GM18508 (cell line): ENCODE measurements around the gene XPNPEP2.
"Not testable (repeated sequence)": the region's sequence is repeated elsewhere in the genome, so short reads cannot be mapped to it uniquely, and the experiment has no call there.

Source experiments
- ATAC-seq: cut with Tn5 transposase; IDR thresholded peaks from one replicate; pipeline ENCODE4 v1.9.1; 2021; ENCODE audit warnings: moderate number of reproducible peaks; ENCODE audit not compliant: insufficient read depth, unreplicated experiment

Gene XPNPEP2

DNA sequence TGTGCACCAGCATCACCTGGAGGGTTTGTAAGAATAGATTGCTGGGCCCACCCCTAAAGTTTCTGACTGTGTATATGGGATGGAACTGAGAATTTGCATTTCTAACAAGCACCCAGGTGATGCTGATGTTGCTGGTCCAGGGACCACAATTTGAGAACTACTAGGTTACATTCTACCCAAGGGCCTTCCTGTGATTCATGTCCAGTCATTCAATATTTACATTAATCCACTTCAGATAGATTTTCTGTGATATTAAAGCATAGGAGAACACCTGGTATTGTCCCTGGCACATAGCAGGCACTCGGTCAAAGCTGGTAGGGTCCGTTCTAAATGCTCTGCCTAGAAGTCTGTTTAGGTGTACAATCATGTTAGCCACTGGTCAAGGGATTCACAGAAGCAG, 19.5 kb upstream of the XPNPEP2 start:
- no peak for ATAC-seq

DNA sequence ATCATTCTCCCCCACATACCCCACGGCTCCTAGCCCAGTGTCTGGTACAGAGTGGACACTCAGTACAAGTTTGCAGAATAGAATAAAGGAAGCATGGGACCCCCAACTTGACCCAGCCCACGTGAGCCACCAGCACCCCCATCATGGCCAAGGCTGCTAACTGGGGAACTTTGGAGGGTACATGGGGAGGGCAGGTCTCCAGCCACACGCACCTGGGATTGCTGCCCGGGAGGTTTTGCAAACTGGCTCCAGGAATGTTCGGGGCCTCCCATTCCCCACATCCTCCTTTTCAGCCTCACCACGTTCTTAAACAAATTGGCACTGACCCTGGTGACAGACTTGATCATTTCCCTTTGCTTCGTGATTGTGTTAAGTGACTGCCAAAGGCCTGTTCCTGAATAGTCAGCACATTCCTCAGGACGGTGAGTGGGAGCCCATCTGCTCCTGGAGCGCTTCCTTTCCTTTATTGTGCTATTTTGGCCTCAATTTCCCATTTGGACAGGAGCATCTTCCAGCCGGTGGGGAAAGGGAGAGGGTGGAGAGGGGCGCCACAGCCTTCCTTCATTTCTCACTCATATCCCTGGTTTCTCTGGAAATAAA, 18.7 kb upstream of the XPNPEP2 start:
- ATAC-seq = no peak

DNA sequence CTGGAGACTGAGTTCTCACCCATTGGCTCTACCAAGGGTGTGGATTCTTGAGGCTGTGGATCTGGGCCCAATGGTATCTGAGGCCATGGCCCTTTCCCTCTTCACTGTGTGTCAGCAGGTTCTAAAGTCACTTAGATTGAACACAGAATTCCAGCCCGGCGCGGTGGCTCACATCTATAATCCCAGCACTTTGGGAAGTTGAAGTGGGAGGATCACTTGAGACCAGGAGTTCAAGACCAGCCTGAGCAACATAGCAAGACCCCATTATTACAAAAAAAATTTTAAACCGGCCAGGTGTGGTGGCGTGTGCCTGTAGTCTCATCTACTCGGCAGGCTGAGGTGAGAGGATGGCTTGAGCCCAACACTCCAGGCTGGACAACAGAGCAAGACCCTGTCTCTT, 18.0 kb upstream of the XPNPEP2 start:
- no peak for ATAC-seq

DNA sequence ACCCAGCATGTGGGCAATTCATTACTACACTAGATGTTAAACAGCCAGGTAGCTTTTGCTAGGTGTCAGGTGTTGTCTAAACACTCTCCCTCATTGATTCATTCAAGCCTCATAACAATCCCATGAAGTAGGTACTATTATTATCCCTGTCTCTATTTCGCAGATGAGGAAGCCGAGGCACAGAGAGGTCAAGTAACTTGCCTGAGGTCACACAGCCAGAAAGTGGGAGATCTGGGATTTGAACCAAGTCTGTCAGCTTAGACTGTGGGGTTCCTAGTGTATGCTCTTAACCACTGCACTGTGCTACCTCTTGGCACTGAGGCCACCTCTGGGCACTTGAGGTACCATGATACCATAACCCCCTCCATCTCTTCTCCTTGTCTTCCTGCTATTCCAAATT, 17.4 kb upstream of the XPNPEP2 start:
- ATAC-seq = no peak

DNA sequence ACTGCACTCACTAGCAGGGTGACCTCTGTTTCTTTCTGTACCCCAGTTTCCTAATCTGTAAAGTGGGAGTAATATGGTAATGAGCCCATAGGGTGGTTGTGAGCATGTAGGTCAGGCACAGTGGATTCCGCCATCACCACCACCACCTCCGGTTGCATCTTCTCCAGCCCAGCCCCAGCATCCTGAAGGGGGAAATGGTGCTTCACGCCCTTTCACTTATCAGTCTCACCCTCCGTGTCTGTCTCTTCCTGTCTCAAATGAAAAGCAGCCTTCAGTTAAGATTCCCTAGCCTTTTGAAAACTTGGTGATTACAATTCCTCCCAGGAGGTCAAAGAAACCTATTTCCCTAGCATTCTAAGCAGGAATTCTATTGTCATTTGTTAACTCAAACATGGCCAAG, 16.9 kb upstream of the XPNPEP2 start:
- ATAC-seq = no peak

DNA sequence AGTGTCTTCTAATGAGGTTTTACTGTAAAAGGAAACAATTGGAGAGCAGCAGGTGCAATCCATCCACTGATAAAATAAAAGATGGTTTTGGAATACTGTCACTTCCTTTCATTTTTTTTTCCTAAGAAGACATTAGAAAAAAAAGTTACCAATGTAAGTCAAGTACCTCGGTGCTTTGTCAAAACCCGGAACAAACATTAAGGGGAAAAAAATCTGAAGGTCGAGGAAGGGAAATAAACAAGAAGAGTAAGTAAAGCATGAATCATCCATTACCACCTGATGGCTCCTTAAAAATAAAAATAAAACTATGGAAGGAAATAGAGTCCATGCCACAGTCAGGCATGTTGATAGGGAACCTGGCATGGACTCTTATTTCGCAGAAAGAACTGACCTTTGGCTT, 15.3 kb upstream of the XPNPEP2 start:
- ATAC-seq = no peak

DNA sequence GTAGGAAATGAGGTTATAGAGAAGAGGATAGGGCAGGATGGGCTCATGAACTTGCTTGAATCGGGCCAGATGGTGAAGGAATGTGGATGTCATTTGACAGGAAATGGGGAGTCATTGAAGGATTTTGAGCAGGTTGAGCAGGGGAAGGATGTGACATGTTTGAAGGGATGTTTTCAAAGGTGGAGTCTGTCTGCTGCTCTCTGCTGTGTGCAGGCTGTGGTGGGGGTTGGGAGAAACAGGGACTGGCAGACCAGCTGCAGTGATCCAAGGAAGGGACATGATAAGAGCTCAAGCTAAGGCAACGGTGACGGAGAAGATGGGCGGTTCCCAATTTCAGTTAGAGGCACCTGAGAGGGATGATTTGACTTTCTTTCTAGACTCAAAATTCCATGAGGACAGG, 14.0 kb upstream of the XPNPEP2 start:
- ATAC-seq = no peak

DNA sequence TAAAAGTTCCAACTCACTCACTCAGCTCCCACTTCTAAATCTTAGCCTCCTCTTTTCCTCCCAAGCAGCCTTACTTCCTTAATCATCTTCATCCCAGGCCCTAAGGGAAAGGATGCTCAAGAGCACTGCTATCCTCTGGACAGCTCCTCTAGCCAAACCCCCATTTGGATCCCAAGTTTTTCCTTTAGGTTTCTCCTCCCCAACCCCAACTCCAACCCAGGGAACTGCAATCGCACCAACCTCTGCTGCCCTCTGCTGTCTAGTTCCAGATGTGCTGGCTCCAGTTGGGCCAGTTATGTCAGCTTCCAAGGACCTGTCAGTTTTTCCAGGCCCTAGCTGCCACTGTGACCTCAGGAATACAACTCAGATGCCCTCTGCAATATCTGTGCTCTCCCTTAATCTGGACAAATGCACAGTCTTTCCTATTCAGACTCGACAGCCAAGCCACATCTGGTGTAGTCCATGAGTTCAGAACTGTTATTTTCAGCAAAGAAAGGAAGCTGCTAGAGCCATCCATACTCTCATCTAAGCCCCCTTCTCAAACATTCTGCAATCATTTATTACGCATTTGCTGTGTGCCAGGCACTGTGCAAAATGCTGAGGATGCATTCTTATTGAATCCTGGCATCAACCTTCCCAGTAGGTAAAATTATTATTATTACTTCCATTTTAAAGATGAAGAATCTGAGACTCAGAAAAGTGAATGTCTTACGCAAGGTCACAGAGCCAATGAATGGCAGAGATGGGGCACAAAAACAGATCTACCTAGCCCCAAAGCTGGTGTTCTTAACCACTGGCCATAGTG, 12.3 kb upstream of the XPNPEP2 start:
- no peak for ATAC-seq

DNA sequence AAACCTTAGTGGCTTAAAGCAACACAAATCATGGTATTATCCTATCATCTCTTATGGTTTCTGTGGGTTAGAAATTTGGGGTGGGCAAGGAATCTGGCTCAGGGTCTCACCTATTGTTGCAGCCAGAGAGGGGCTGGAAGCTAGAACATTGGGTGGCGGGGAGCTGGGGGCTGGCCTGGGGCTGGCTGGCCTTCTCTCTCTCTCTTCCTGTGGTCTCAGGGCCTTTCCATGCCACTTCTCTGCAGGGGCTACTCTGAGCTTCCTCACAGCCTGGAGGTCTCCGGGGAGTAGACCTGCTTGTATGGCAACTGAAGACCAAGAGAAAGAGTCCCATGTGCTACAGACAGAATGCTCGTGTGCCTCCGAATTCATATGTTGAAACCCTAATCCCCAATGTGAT, 10.7 kb upstream of the XPNPEP2 start:
- ATAC-seq = no peak

DNA sequence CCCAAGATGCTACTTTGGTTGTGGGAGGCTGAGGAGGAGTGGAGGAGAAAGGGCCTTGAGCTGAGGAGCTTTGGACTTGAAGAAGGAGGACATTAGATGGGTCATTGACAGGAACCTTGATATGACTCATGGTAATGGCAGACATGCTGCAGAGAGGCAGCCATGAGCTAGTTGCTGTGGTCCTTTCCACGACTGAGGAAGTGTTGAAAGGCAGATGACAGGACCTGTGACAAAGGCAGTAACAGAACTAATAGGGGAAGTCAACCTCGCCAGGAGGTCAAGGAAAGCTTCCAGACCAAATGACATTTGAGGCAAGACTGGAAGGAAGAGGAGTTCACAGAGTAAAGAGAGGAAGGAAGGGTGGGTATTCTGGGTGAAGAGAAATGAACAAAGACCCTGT, 7.6 kb upstream of the XPNPEP2 start:
- ATAC-seq = no peak

DNA sequence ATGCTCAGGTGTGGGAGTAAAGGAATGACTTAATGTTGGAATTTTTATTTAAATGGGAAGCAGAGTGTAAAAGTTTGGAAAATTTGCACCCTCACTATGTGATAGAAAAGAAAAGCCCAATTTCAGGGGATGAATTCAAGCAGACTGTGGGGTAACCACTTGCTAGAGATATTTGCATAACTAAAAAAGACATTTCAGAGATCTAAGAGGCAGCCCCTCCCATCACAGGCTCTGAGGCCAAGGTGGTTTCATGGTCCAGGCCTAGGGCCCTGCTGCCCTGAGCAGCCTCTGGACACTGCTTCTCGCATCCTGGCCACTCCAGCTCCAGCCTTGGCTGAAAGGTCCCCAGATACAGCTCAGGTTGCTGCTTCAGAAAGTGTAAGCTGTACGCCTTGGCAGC, 5.9 kb upstream of the XPNPEP2 start:
- ATAC-seq = no peak

DNA sequence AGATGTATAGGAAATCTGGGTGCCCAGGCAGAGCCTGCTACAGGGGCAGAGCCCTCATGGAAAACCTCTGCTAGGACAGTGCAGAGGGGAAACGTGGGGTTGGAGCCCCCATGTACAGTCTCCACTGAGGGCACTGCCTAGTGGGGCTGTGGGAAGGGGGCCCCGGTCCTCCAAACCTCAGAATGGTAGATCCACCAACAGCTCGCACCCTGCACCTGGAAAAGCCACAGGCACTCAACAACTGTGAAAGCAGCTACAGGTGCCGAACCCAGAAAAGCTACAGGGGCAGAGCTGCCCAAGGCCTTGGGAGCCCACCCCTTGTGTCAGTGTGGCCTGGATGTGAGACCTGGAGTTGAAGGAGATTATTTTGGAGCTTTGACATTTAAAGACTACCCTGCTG, 5.4 kb upstream of the XPNPEP2 start:
- ATAC-seq = no peak

DNA sequence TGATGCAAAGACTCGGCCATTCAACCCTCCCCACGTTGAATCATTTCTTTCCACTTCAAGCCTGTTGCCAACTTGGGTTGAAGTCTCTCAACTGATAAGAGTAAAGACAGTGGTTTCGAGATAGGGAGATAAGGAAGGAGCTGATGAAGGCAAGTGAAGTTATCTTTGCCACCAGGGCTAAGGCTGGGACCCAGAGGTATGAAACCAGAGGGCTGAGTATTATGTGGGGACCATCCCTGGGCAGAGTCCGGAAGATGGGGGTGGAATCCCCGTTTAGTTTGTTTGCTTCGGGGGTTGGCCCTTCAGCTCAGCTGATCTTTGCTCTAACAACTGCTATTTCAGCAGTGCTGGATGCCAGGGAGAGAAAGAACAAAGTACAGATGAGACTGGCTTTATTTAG, 2.3 kb upstream of the XPNPEP2 start:
- ATAC-seq = no peak

DNA sequence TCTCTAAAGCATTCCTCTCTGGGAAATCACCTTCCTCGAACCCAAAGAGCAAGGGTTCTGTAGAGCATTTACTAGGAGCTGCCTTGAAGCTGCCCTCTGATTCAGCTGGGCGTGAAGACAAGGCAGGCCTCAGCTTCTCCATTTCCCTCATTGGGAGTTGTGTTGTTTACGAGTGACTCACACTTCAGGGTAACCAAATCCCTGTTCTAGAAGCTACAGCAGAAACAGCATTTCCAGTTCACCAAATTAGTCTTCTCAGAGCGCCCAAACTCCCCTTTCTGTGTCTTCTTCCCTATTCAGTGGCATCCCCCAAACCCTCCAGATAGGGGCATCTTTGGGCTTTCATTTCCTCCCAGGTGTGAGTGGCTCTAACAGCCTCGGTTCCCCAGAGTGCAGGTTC, 863 bp upstream of the XPNPEP2 start:
- no peak for ATAC-seq

DNA sequence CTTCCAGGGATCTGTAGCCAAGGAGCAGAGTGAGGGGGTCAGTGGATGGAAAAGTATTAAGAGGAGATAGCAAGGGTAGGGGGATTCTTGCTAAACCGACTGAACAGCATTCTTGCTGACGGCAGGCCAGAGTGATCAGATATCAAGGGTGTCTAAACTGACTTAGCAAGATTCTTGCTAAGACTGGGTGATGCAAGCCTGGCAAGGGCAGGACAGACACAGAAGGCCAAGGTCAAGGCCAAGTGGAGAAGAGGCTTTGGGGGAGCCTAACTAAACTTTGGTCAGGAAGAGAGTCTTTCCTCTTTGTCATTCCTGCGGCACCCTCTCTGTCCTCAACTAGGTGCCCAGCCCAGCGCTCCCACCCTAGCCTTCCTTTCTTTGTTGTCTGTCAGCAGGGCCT, 799 bp downstream of the XPNPEP2 start:
- no peak for ATAC-seq

DNA sequence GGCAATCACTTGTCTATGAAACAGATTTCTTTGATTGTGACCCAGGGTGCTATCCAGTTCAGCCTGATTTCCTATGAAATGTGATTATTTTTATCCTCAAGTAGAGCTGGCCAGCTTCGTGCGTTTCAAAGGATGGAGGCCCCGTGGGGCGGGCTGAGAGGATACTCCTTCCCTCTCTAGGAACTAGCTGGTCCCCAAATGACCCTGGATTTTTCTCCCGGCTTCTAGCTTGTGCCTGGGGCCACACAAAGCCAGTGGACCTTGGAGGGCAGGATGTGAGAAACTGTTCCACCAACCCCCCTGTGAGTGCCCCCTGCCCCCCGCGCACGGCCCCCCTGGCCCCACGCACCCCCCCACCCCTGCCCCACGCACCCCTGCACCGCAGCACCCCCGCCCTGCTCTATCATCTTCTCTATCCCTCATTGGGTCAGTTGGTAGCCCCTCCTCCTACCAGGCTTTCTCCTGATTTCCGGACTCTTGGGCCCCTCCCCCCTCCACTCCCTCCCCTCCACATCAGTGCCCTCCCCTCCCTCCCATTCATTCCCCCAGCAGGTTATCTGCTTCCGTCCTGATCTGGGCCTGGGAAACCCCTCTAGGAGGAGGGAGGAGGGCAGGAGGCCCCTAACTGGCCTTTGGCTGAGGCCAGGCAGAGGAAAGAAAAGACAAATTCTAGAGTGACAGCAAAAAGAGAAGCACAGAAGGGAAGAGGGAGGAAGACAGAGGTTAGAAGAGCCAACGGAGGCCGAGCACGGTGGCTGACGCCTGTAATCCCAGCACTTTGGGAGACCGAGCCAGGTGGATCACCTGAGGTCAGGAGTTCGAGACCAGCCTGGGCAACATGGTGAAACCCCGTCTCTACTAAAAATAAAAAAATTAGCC, 3.3 kb downstream of the XPNPEP2 start:
- no peak for ATAC-seq

DNA sequence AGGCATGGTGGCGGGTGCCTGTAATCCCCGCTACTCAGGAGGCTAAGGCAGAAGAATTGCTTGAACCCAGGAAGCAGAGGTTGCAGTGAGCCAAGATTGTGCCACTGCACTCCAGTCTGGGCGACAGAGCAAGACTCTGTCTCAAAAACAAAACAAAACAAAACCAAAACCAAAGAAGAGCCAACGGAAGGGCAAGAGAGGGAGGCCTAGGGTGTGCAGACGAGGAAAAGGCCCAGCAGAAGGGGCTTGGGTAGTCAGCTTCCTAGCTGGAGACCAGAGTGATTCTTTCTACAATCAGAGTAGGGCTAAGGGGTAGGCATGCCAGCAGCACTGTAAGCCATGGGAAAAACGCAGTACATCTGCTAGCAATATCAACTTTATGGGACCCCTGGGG, 4.0 kb downstream of the XPNPEP2 start:
- ATAC-seq = not testable (repeated sequence)

DNA sequence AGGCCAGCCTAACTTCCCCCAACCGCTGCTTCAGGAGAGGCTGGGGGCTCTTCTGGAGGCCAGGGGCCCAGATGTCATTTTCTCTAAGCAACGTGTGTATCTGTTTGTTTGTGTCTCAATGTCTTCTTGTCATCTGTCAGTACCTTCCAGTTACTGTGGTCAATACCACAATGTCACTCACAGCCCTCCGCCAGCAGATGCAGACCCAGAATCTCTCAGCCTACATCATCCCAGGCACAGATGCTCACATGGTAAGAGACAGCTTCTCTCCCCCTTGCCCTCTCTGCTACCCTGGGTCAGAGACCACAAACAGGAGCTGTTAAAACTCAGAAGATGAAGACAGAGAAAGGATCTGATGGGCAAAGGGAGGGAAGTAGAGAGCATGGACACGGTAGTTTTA, 5.0 kb downstream of the XPNPEP2 start:
- ATAC-seq = no peak

DNA sequence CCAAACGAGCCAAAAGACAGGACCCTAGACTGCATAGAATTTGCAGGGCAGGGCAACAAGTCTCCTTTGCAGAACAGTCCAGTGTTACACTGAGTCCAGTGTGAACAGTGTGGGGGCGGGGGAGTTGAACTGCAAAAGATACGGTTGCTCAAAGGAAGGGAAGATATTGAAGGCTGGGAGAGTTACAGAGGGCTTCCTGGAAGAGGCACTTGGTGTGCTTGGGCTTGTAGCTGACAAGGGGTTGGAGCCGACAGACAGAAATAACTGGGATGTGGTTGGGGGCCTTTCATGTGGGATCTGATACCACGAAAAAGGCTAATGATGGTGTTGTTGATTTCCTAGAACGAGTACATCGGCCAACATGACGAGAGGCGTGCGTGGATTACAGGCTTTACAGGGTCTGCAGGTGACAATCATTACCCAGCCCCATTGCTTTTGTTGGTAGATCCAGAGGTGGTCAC, 6.1 kb downstream of the XPNPEP2 start:
- ATAC-seq = no peak

DNA sequence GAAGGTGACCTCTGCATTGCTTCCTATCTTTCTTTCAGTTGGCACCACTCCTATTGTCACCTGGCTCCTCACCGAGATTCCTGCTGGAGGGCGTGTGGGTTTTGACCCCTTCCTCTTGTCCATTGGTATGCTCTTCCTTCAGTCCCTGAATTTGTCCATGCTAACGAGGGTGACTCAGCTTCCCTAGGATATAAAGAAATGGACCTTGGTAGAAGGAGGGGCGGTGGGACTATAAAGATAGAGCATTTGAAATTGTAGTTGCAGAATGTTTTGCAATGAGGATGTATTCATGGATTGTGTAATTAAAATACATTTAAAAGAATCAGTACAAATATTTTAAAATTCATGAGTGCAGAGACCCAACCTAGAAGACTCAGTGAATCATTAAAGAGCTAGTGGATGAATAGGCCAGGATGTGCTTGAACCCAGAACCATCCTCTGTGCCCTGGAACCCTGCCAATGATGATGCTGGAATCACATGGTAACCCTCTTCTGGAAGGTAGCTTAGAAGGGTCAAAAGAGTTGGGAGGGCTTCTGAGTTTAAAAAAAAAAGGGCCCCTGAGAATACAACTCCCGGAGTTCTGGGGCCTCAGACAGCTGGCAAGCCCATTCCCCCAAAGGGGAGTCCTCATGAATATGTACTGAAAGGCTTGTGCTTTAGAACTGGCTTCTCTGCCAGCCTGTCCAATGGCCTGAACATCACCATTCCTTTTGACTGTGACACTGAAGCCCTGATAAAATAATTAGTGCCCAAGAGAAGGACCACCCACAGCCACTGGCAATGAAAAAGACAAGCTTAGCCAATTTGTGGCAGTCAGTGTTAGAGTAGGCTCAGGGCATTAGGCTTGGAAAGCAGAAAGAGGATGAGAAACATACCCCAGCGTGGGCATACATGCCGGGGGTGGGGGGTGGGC, 8.0 kb downstream of the XPNPEP2 start:
- ATAC-seq = no peak
